ENCODE results near the gene CPSF3.

The CPSF3 gene

GRCh38 chr2:9423100-9423921 lies at the start of gene CPSF3, which contains the start of gene ITGB1BP1:
TSS of gene CPSF3 (plus strand) at chr2:9423654. CDS start at chr2:9423774, 120 bp downstream.
TSS of gene ITGB1BP1 (minus strand) at chr2:9423528. CDS start at chr2:9418697, 4,831 bp downstream.
- Mint-ChIP-seq H3K4me1 (ENCODE audit: low read depth) (peaks cover 34% of the 10 kb centered on the region), H3K4me3 (peak within 1 kb of the TSS; percentile 86), H3K36me3 (ENCODE audit: low read depth) (peaks cover 25% of the 10 kb centered on the region), H3K27me3 (ENCODE audit: low read depth) (no peaks in the 10 kb centered on the region), H3K9me3 (no peaks in the 10 kb centered on the region), H3K27ac (peak within 1 kb of the TSS; percentile 94)
- peak; percentile 98 for DNase-seq (ENCODE audit: low spot score)

- Mint-ChIP-seq H3K36me3 (ENCODE audit: low read depth) (no peaks in the 10 kb centered on the region), H3K27ac (no peak overlapping the region), H3K9me3 (no peaks in the 10 kb centered on the region), H3K4me3 (no peak overlapping the region), H3K4me1 (ENCODE audit: low read depth) (no peaks in the 10 kb centered on the region), H3K27me3 (ENCODE audit: low read depth) (no peaks in the 10 kb centered on the region)
- DNase-seq (ENCODE audit: low spot score): no peak
Measured at GRCh38 chr2:9374071-9374730, 49.3 kb upstream of the CPSF3 start.

DNA sequence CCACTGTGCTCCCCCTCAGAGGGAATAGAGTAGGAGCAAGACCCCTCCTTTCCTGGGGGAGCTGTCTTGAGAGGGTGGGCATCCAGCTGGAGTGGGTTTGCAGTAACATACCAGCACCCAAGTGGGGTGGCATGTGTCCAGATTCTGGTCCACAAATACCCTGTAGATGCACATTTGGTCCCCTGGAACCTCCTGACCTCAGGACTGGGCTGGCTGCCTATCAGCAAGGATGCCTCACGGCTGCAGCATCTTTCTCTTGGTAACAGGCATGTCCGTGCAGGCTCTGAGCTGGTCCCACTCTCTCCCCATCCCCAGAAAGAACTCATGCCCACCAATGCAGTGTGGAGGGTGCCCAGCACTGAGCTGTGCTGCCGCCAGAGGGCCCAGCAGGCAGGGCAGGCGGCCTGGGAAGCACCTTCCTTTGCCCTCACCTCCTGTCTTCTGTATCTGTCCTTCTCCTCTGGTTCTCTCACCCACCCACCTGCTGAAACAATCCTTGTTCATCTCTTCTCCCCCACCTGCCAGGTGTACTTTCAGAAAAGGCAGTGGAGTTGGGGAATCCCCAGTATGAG lies 47.5 kb upstream of the CPSF3 start:
- Mint-ChIP-seq H3K9me3 (no peaks in the 10 kb centered on the region), H3K36me3 (ENCODE audit: low read depth) (no peaks in the 10 kb centered on the region), H3K4me1 (ENCODE audit: low read depth) (no peaks in the 10 kb centered on the region), H3K4me3 (no peak overlapping the region), H3K27me3 (ENCODE audit: low read depth) (no peaks in the 10 kb centered on the region), H3K27ac (no peak overlapping the region)
- DNase-seq (ENCODE audit: low spot score): no peak

DNA sequence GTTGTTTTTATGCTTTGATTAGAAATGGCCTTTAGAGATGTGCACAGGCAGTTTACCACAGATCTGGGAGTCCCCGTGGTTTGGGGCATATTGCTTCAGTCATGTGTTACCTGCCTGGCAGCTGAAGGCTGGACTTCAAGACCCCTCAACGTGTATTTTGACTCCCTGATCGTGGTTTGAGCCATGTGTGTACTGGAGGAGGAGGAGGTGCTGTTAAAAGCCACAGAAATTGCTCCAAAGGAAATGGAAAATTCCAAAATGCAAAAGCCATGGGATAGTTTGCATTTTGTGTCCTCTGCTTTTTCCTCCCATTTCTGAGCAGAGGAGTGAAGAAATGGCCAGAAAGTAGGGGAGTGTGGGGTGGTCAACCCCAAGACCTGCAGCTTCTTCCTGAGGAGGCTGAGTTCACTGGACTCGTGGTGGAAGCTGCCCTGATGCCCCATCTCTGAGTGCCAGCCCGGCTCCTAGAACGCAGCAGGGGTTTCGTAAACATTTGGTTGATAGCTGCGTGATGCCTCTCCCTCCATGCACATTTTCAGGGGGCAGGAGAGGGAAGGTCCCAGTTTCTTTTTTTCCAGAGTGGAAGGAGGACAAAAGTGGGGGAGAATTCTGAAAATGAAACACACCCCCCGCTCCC lies 45.9 kb upstream of the CPSF3 start:
- H3K27ac Mint-ChIP-seq: no peak overlapping the region
- H3K36me3 Mint-ChIP-seq (ENCODE audit: low read depth): no peaks in the 10 kb centered on the region
- H3K4me3 Mint-ChIP-seq: no peak overlapping the region
- H3K27me3 Mint-ChIP-seq (ENCODE audit: low read depth): no peaks in the 10 kb centered on the region
- no peaks in the 10 kb centered on the region for H3K4me1 Mint-ChIP-seq (ENCODE audit: low read depth)
- H3K9me3 Mint-ChIP-seq: no peaks in the 10 kb centered on the region
- no peak for DNase-seq (ENCODE audit: low spot score)

DNA sequence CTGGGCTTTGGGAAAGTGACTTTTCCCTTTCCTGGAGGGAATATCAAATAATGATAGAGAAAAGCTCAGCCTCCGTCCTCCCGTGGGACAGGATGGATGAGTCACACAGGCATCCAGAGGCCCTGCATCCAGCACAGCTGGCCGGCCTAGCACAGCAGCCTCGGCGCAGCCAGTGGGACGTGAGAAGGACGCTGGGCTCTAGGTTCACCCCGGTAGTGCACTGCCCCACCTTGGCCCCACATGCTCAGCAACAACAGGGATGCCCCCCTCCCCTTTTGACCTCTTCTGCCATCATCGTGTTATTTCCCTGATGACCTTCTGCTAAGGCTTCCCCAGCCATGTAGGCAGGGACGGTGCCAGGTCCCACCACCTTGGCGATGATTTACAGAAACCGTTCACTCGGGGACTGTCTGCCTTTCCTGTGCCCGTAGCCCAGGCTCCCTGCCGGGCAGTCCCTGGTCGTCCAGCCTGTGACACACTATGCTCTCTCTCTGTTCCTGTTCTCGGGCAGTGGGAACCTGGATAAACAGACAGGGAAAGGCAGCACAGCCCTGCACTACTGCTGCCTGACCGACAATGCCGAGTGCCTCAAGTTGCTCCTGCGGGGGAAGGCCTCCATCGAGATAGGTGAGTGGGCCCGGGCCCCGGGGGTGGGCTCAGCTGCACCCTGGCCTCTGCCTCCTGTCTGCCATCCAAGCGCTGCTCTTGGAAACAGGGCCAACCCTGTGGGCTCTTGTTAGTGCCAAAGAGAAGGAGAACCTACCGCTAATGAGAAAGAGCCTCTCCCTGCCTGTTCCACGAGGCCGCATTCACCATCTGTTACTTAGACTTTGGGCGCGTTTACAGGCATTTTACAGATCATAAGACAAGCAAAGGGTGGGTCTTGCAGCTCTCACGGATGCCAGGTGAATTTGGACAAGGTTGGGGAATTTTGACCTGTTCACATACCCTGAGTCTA lies 44.7 kb upstream of the CPSF3 start:
- Mint-ChIP-seq H3K36me3 (ENCODE audit: low read depth) (no peaks in the 10 kb centered on the region), H3K4me1 (ENCODE audit: low read depth) (no peaks in the 10 kb centered on the region), H3K9me3 (no peaks in the 10 kb centered on the region), H3K4me3 (no peak overlapping the region), H3K27me3 (ENCODE audit: low read depth) (no peaks in the 10 kb centered on the region), H3K27ac (no peak overlapping the region)
- DNase-seq (ENCODE audit: low spot score): no peak

DNA sequence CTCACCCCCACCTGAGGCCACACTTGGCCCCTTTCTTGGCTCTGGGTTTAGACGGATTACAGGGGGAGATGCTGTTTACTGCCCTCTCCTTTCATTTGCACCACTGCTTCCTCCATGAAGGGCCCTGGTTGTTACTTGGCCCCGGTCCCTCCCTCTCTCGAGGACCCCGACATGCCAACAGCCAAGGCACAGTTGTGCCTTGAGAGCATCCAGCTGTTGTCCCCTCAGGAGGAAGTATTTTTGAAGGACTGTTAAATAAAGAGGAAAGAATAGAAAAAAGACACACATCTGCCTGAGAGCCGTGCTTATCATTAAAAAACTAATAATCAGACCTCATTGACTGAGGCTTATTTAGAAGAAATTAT lies 44.1 kb upstream of the CPSF3 start:
- no peak for DNase-seq (ENCODE audit: low spot score)
- no peak overlapping the region for H3K4me3 Mint-ChIP-seq
- no peaks in the 10 kb centered on the region for H3K36me3 Mint-ChIP-seq (ENCODE audit: low read depth)

DNA sequence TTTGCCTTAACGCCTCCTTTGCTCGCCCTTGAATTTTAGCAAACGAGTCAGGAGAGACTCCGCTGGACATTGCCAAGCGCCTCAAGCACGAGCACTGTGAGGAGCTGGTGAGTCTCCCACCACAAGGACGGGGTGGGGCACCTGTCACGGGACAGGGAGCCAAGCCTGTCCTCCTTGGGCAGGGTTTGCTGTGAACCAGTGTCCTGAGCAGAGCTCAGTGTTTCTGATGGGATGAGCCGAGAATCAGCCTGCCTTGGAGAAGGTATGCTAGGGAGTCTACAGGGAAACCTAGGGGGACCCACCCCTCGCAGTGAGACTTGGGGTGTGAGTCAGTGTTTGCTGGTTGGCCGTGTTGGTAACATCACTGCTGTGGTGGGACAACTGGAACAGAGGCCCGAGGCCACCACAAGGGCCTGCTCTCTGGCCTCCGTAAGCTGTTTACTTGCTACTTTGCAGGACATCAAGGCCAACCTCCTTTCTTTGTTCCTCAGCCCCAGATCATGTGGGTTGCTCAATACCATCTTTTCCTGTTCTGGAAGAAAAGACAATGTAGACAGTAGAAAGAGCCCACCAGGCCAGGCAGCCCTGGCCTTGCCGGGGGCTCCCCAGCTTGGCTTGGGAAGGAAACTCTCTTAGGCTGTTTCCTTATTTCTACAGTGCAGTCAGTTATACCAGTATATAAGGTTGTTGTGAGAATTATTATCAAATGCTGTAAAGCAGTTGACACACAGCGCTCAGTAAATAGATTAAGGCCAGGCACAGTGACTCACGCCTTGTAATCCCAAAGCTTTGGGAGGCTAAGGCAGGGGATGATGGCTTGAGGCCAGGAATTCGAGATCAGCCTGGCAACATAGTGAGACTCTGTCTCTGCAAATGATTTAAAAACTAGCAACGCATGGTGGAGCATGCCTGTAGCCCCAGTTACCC lies 42.5 kb upstream of the CPSF3 start:
- H3K4me1 Mint-ChIP-seq (ENCODE audit: low read depth): no peaks in the 10 kb centered on the region

More for the DNA sequence above, 44.1 kb upstream of the CPSF3 start:
- Mint-ChIP-seq H3K27me3 (ENCODE audit: low read depth) (no peaks in the 10 kb centered on the region), H3K4me1 (ENCODE audit: low read depth) (no peaks in the 10 kb centered on the region), H3K27ac (no peak overlapping the region), H3K9me3 (no peaks in the 10 kb centered on the region)

DNA sequence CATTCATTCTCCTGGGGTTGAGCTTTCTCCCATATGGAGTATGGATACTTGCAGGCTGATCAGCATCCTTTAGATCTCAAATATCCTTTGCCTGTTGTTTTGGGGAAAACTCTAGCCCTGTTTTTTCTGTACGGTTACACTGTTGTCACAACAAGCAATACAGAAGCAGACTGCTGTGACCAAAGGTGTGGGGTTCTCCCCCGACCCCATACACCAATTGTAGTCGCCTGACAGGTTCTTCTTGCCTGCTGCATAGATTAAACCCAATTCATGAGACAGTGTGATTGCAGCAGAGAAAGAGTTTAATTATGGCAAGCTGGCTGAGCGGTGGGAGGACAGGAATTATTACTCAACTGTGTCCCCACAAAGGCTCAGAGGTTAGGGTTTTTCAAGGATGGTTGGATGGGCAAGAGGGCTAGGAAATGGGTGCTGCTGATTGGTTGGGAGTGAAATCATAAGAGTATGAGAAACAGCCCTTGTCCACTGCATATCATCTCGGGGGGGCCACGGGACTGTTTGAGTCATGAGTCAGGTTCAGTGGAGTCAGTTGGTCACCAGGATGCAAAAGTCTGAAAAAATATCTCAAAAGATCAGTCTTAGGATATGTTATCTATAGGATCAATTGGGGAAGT lies 40.7 kb upstream of the CPSF3 start:
- H3K4me3 Mint-ChIP-seq: no peak overlapping the region
- H3K27me3 Mint-ChIP-seq (ENCODE audit: low read depth): no peaks in the 10 kb centered on the region

More for the DNA sequence above, 42.5 kb upstream of the CPSF3 start:
- no peak for DNase-seq (ENCODE audit: low spot score)
- Mint-ChIP-seq H3K27ac (no peak overlapping the region), H3K27me3 (ENCODE audit: low read depth) (no peaks in the 10 kb centered on the region), H3K4me3 (no peak overlapping the region), H3K36me3 (ENCODE audit: low read depth) (no peaks in the 10 kb centered on the region), H3K9me3 (no peaks in the 10 kb centered on the region)

DNA sequence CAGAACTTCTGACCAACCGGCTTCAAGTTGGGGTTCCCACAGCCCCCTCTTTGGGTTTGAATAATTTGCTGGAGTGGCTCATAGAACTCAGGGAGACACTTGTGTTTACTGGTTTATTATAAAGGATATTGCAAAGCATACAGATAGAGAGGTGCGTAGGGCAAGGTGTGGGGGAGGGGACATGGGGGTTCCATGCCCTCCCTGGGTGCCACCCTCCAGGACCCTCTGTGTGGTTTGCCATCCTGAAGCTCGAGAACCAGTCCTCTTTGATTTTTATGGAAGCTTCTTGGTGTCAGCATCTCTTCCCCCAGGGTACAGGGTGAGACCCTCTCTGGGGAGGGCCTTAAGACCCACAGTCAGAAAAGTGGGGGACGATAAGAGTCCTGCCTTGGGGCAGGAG lies 38.9 kb upstream of the CPSF3 start:
- no peak for DNase-seq (ENCODE audit: low spot score)
- no peak overlapping the region for H3K4me3 Mint-ChIP-seq
- H3K27me3 Mint-ChIP-seq (ENCODE audit: low read depth): no peaks in the 10 kb centered on the region
- H3K27ac Mint-ChIP-seq: no peak overlapping the region
- no peaks in the 10 kb centered on the region for H3K9me3 Mint-ChIP-seq
- H3K36me3 Mint-ChIP-seq (ENCODE audit: low read depth): no peaks in the 10 kb centered on the region
- no peaks in the 10 kb centered on the region for H3K4me1 Mint-ChIP-seq (ENCODE audit: low read depth)

More for the DNA sequence above, 40.7 kb upstream of the CPSF3 start:
- Mint-ChIP-seq H3K4me1 (ENCODE audit: low read depth) (no peaks in the 10 kb centered on the region), H3K36me3 (ENCODE audit: low read depth) (no peaks in the 10 kb centered on the region), H3K27ac (no peak overlapping the region), H3K9me3 (no peaks in the 10 kb centered on the region)
- no peak for DNase-seq (ENCODE audit: low spot score)

GRCh38 chr2:9385841-9386240 lies 37.6 kb upstream of the CPSF3 start:
- H3K4me3 Mint-ChIP-seq: no peak overlapping the region
- H3K27ac Mint-ChIP-seq: no peak overlapping the region
- DNase-seq (ENCODE audit: low spot score): no peak
- H3K9me3 Mint-ChIP-seq: no peaks in the 10 kb centered on the region
- no peaks in the 10 kb centered on the region for H3K4me1 Mint-ChIP-seq (ENCODE audit: low read depth)
- H3K36me3 Mint-ChIP-seq (ENCODE audit: low read depth): no peaks in the 10 kb centered on the region
- no peaks in the 10 kb centered on the region for H3K27me3 Mint-ChIP-seq (ENCODE audit: low read depth)

DNA sequence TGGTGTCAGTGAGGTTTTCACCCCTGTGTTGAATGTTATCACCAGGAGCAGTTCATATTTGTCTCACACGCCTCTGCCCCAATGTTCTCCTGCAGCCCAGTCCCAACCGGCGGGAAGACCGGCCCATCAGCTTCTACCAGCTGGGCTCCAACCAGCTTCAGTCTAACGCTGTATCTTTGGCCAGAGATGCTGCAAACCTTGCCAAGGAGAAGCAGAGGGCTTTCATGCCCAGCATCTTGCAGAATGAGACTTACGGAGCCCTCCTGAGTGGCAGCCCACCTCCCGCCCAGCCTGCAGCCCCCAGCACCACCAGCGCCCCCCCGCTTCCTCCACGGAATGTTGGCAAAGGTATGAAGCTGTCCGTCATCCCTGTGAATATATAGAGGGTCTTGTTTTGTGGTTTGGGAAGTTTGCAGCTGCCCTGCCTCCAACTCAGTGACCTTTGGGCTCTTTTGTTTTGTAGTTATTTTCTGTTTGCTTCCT lies 35.2 kb upstream of the CPSF3 start:
- Mint-ChIP-seq H3K9me3 (no peaks in the 10 kb centered on the region), H3K27ac (no peak overlapping the region), H3K36me3 (ENCODE audit: low read depth) (no peaks in the 10 kb centered on the region), H3K4me1 (ENCODE audit: low read depth) (no peaks in the 10 kb centered on the region), H3K27me3 (ENCODE audit: low read depth) (no peaks in the 10 kb centered on the region), H3K4me3 (no peak overlapping the region)
- no peak for DNase-seq (ENCODE audit: low spot score)
